ENCODE results near the gene PDE11A.

DNA sequence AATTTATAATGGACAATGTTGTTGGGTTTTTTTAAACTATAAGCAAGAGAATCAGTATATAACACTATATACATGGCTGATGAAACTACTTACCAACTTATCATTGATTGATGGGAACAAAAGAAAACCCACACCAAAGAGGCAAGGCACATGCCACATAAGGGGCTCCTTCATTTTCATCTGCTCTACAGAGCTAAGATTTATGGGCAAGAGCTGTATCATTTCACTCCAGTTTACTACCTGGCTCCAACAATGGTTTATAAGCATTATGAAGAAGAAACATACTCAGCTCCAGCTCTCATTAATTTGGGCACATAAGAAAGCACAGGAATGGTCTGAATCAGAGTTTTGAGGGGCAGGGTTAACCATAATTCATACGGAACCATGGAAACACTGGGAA is 396.8 kb downstream of the PDE11A start:
- no peak for TF ChIP-seq EZH2 (IDR thresholded peaks at IDR 0.05; ENCODE audit: insufficient read depth, poor library complexity, severe bottlenecking)
- no peak for TF ChIP-seq EZH2phosphoT487 (IDR thresholded peaks at IDR 0.05; ENCODE audit: insufficient read depth, low read depth)

Measured in GM23248 (cell line).